ENCODE measurements around the gene CUL3. TPM values are rescaled to one million over a fixed set of nuclear protein-coding genes. Genes with fewer than 3 reads are reported as not detected.

CUL3 gene
- total and polyA plus RNA-seq, 10 of the 15 experiments (the other 5 are each of a cell fraction or from before 2014, with no cell fraction given) = 22.0 to 95.4 (median 53.4) TPM

- Histone ChIP-seq H3K9ac (ENCODE audit: control insufficient read depth, insufficient read depth, low read length) (no peak overlapping the region), H3K36me3 (ENCODE audit: control insufficient read depth in 2 of 2, insufficient read depth in 2 of 2, low read length in 1 of 2) (peaks cover 0 to 6% of the 10 kb centered on the region in 2 experiments; a peak in 2 of 4 replicates), H3K4me2 (ENCODE audit: control insufficient read depth, insufficient read depth) (peak overlapping the region; percentile 61), H3K27me3 (replicated peaks in 1 of 2; ENCODE audit: control insufficient read depth in 2 of 2, insufficient read depth in 2 of 2, low read length in 1 of 2) (no peaks in the 10 kb centered on the region), H3K4me3 (peak overlapping the region; percentile 56), H4K20me1 (ENCODE audit: control insufficient read depth, insufficient read depth) (peaks cover 5% of the 10 kb centered on the region; the same call in 1 of the 2 replicates), H3K9me3 (replicated peaks; ENCODE audit: control insufficient read depth, insufficient read depth, low read length) (peaks cover 3% of the 10 kb centered on the region; the same call in 2 of the 3 replicates), H3K27ac (ENCODE audit: control insufficient read depth, insufficient read depth) (no peak overlapping the region), H3K79me2 (ENCODE audit: control insufficient read depth, insufficient read depth, low read length) (peaks cover 94% of the 10 kb centered on the region), H2AFZ (ENCODE audit: control insufficient read depth, low read depth, low read length) (no peak overlapping the region), H3K4me1 (ENCODE audit: control insufficient read depth, insufficient read depth, low read length) (peaks cover 18% of the 10 kb centered on the region)
- no peak for FAIRE-seq
- CTCF ChIA-PET = interaction anchor here (0.6 to 1.3 kb wide), 4 partner anchors 12 to 95 kb away, joined by 3 to 5 read pairs (median 3); no protein-coding TSS in a partner anchor
- no peak for DNase-seq (ENCODE audit: low read depth, low spot score)
- ATAC-seq = no peak
- TF ChIP-seq ZBTB33 (IDR thresholded peaks at IDR 0.05) = peak; percentile 87
- TF ChIP-seq KLF5 (IDR thresholded peaks at IDR 0.05; ENCODE audit: partially characterized antibody) = no peak
- no peak for TF ChIP-seq TAF1 (IDR thresholded peaks at IDR 0.05; ENCODE audit: borderline replicate concordance, low read depth, low read length)
- TF ChIP-seq CHD1 (IDR thresholded peaks at IDR 0.05; ENCODE audit: low read depth, low read length) = no peak
- peak; percentile 93 for TF ChIP-seq MLLT1 (IDR thresholded peaks at IDR 0.05)
- TF ChIP-seq RUNX3 (IDR thresholded peaks at IDR 0.05; ENCODE audit: low read length) = no peak
- TF ChIP-seq ZBED1 (IDR thresholded peaks at IDR 0.05; ENCODE audit: borderline replicate concordance) = no peak
- 0 out of 4 replicates have a peak, but pooled peaks of 1 of the 2 experiments have one; percentile 6 for TF ChIP-seq IKZF2 (IDR thresholded peaks at IDR 0.05)
- BruUV-seq (replicated peaks) = no TSS peak
- WGBS (ENCODE audit: insufficient coverage, insufficient replicate concordance, low lambda C conversion rate, missing lambda C conversion rate) = 88% methylated on average over 12 of the region's 12 CpGs
- RAD21 ChIA-PET (ENCODE audit: unreplicated experiment) = interaction anchor here (1.1 to 7.1 kb wide), 6 partner anchors 19 to 113 kb away, joined by 3 to 94 read pairs (median 4); no protein-coding TSS in a partner anchor
- in situ Hi-C loops (cut with MboI) = loop anchor here (10.0 kb wide), 1 partner anchor 625 kb away; the partner anchor contains the start of gene MRPL44
- POLR2A ChIA-PET = interaction anchor here (1.0 to 7.6 kb wide), 5 partner anchors 11 to 69 kb away, joined by 3 to 49 read pairs (median 4); no protein-coding TSS in a partner anchor
- SMC1A ChIA-PET (ENCODE audit: uncharacterized antibody, unreplicated experiment) = interaction anchor here (1.0 to 17.7 kb wide), 14 partner anchors 12 to 113 kb away, joined by 3 to 219 read pairs (median 5); no protein-coding TSS in a partner anchor
- intact Hi-C loops (cut with micrococcal nuclease; ENCODE audit: unreplicated experiment) = no loop called here
These were observed 4.9 kb downstream of the CUL3 start for GRCh38 chr2:224580248-224580647.

All from GM12878 (cell line).